ENCODE measurements around the gene POLR3E. TPM values are rescaled to one million over a fixed set of nuclear protein-coding genes. Genes with fewer than 3 reads are reported as not detected.

POLR3E gene
- total and polyA plus RNA-seq, 2 donors (not counting 3 experiments of a cell fraction or from before 2014, with no cell fraction given) = 48.3 to 62.2 TPM

GRCh38 chr16:22304411-22304810, 7.2 kb downstream of the POLR3E start:
- FAIRE-seq (no peak), DNase-seq (ENCODE audit: low read depth, low spot score) (no peak)
- Histone ChIP-seq H3K4me1 (ENCODE audit: control insufficient read depth, extremely low read depth, insufficient read depth, low read length) (no peaks in the 10 kb centered on the region), H2AFZ (ENCODE audit: low read depth, low read length) (no peak overlapping the region), H3K27ac (ENCODE audit: insufficient read depth, low read depth, low read length) (no peak overlapping the region), H3K9me3 (replicated peaks; ENCODE audit: control insufficient read depth, insufficient read depth, low read length) (no peaks in the 10 kb centered on the region), H3K4me2 (ENCODE audit: insufficient read depth, low read length) (no peak overlapping the region), H3K79me2 (ENCODE audit: control insufficient read depth, insufficient read depth, low read length) (peaks cover 25% of the 10 kb centered on the region), H3K9ac (replicated peaks; ENCODE audit: extremely low read depth, insufficient read depth, low read length) (no peak overlapping the region), H3K27me3 (ENCODE audit: control insufficient read depth in 2 of 2, insufficient read depth in 2 of 2, low read length in 2 of 2) (no peaks in the 10 kb centered on the region), H4K20me1 (replicated peaks; ENCODE audit: control insufficient read depth, extremely low read depth, insufficient read depth, low read length) (no peaks in the 10 kb centered on the region), H3K4me3 (replicated peaks in 1 of 3; ENCODE audit: insufficient read depth in 1 of 3, low read depth in 1 of 3, low read length in 3 of 3) (no peak overlapping the region), H3K36me3 (ENCODE audit: control insufficient read depth in 2 of 2, extremely low read depth in 1 of 2, insufficient read depth in 2 of 2, low read length in 2 of 2) (peaks cover 4 to 40% of the 10 kb centered on the region in 2 experiments), H3K9me1 (replicated peaks; ENCODE audit: control insufficient read depth, extremely low read depth, insufficient read depth, low read length) (no peaks in the 10 kb centered on the region)
- BruUV-seq (replicated peaks) = no TSS peak
- dilution Hi-C loops (cut with MboI; ENCODE audit: extremely low pct_ligation_motif_present, low sequenced_read_pairs) (no loop called here), intact Hi-C loops (cut with micrococcal nuclease) (no loop called here)
- ChIA-PET CTCF (interaction anchor here (1.1 to 3.6 kb wide), 2 partner anchors 14 to 17 kb away, joined by 3 to 9 read pairs; no protein-coding TSS in a partner anchor), POLR2A (no interaction called here)
- TF ChIP-seq EZH2 (IDR thresholded peaks at IDR 0.05; ENCODE audit: borderline replicate concordance, low read depth, low read length, severe bottlenecking) = no peak
- no peak for TF ChIP-seq JUN (IDR thresholded peaks at IDR 0.05; ENCODE audit: borderline replicate concordance, insufficient read depth, insufficient read length, low read depth)
- no peak for TF ChIP-seq CTCF (IDR thresholded peaks at IDR 0.05; ENCODE audit: extremely low read depth in 1 of 2, insufficient read depth in 1 of 2, low read depth in 1 of 2, low read length in 2 of 2)
- TF ChIP-seq MYC (IDR thresholded peaks at IDR 0.05; ENCODE audit: low read depth, low read length) = no peak

GRCh38 chr16:22306788-22307187, 9.6 kb downstream of the POLR3E start:
- Histone ChIP-seq H3K9me3 (replicated peaks; ENCODE audit: control insufficient read depth, insufficient read depth, low read length) (no peaks in the 10 kb centered on the region), H3K27me3 (ENCODE audit: control insufficient read depth in 2 of 2, insufficient read depth in 2 of 2, low read length in 2 of 2) (no peaks in the 10 kb centered on the region), H3K9ac (replicated peaks; ENCODE audit: extremely low read depth, insufficient read depth, low read length) (no peak overlapping the region), H3K4me1 (ENCODE audit: control insufficient read depth, extremely low read depth, insufficient read depth, low read length) (no peaks in the 10 kb centered on the region), H4K20me1 (replicated peaks; ENCODE audit: control insufficient read depth, extremely low read depth, insufficient read depth, low read length) (no peaks in the 10 kb centered on the region), H3K36me3 (ENCODE audit: control insufficient read depth in 2 of 2, extremely low read depth in 1 of 2, insufficient read depth in 2 of 2, low read length in 2 of 2) (peaks cover 4 to 49% of the 10 kb centered on the region in 2 experiments), H3K9me1 (replicated peaks; ENCODE audit: control insufficient read depth, extremely low read depth, insufficient read depth, low read length) (no peaks in the 10 kb centered on the region), H3K4me2 (ENCODE audit: insufficient read depth, low read length) (no peak overlapping the region), H3K79me2 (ENCODE audit: control insufficient read depth, insufficient read depth, low read length) (peaks cover 11% of the 10 kb centered on the region), H3K27ac (ENCODE audit: insufficient read depth, low read depth, low read length) (no peak overlapping the region), H3K4me3 (replicated peaks in 1 of 3; ENCODE audit: insufficient read depth in 1 of 3, low read depth in 1 of 3, low read length in 3 of 3) (no peak overlapping the region), H2AFZ (ENCODE audit: low read depth, low read length) (no peak overlapping the region)
- ChIA-PET CTCF (interaction anchor here (3.6 kb wide), 1 partner anchor 15 kb away, joined by 9 read pairs; no protein-coding TSS in a partner anchor), POLR2A (no interaction called here)
- DNase-seq (ENCODE audit: low read depth, low spot score) (no peak), FAIRE-seq (no peak)
- BruUV-seq (replicated peaks) = no TSS peak
- dilution Hi-C loops (cut with MboI; ENCODE audit: extremely low pct_ligation_motif_present, low sequenced_read_pairs) (no loop called here), intact Hi-C loops (cut with micrococcal nuclease) (no loop called here)
- TF ChIP-seq MAX (IDR thresholded peaks at IDR 0.05; ENCODE audit: insufficient read depth, insufficient read length) = no peak
- TF ChIP-seq FOS (IDR thresholded peaks at IDR 0.05; ENCODE audit: borderline replicate concordance, insufficient read depth, low read length) = no peak
- no peak for TF ChIP-seq EZH2 (IDR thresholded peaks at IDR 0.05; ENCODE audit: borderline replicate concordance, low read depth, low read length, severe bottlenecking)
- TF ChIP-seq POLR2A (IDR thresholded peaks at IDR 0.05; ENCODE audit: low read depth, low read length) = no peak
- no peak for TF ChIP-seq MYC (IDR thresholded peaks at IDR 0.05; ENCODE audit: low read depth, low read length)
- TF ChIP-seq GATA2 (IDR thresholded peaks at IDR 0.05; ENCODE audit: insufficient read depth, insufficient read length, low read depth, low read length) = no peak
- no peak for TF ChIP-seq POLR2AphosphoS5 (IDR thresholded peaks at IDR 0.05; ENCODE audit: insufficient read depth, low read depth, low read length)
- TF ChIP-seq JUN (IDR thresholded peaks at IDR 0.05; ENCODE audit: borderline replicate concordance, insufficient read depth, insufficient read length, low read depth) = no peak
- TF ChIP-seq CTCF (IDR thresholded peaks at IDR 0.05; ENCODE audit: extremely low read depth in 1 of 2, insufficient read depth in 1 of 2, low read depth in 1 of 2, low read length in 2 of 2) = no peak
